ENCODE results near the gene IL15. TPM values are rescaled to one million over a fixed set of nuclear protein-coding genes. Genes with fewer than 3 reads are reported as not detected.
"Not testable (repeated sequence)": the region's sequence is repeated elsewhere in the genome, so short reads cannot be mapped to it uniquely, and the experiment has no call there.

Gene IL15
- 6.6 TPM for total RNA-seq

- peak; percentile 83 for DNase-seq (ENCODE audit: low spot score)
Observed at GRCh38 chr4:141636082-141636770, at the start of gene IL15. Gene IL15, plus strand, starts transcription at chr4:141636583. Its CDS starts 82,882 bp downstream, at chr4:141719465.

DNA sequence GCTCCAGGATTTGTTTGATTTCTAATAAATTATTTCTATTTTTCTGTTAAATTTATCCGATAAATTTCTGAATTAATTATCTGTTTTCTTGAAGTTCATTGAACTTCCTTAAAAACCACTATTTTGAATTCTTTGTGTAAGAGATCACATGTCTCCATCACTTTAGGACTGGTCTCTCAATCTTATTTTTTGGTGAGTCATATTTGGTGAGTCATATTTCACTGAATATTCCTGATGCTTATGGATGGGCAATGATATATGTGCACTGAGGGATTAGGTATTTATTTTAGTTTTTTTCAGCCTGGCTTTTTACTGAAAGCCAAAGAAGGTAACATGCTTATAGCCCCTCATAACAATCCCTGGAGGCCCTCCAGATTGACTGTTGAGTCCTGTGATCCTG lies 48.5 kb upstream of the IL15 start:
- no peak for DNase-seq (ENCODE audit: low spot score)

- DNase-seq (ENCODE audit: low spot score): no peak
Observed at GRCh38 chr4:141595531-141595930, 40.9 kb upstream of the IL15 start.

DNA sequence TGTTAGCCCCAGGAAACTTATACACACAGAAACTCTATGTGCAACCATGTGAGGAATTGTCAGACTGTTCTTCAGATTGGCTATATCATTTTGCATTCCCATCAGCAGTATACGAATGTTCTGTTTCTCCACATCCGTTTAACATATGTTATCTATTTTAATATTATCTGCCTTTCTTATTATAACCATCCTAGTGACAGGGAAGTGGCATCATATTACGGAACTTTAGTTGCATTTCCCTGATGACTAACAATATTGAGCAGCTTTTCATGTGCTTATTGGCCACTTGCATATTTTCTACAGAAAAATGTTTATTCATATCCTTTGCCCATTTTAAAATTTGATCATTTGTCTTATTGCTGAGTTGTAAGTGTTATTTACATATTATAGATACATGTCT lies 36.5 kb upstream of the IL15 start:
- DNase-seq (ENCODE audit: low spot score): no peak

GRCh38 chr4:141604683-141605082 lies 31.7 kb upstream of the IL15 start:
- DNase-seq (ENCODE audit: low spot score): not testable (repeated sequence)

DNA sequence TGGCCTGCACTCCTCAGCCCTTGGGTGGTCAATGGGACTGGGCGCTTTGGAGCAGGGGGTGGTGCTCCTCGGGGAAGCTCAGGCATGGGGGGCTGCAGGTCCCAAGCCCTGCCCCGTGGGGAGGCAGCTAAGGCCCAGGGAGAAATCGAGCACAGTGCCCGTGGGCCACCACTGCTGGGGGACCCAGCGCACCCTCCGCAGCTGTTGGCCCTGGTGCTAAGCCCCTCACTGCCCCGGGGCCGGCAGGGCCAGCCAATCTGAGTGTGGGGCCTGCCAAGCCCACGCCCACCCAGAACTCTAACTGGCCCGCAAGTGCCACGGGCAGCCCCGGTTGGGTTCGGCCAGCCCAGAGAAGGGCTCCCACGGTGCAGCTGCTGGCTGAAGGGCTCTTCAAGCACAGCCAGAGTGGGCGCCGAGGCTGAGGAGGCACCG lies 30.9 kb upstream of the IL15 start:
- DNase-seq (ENCODE audit: low spot score): no peak

DNA sequence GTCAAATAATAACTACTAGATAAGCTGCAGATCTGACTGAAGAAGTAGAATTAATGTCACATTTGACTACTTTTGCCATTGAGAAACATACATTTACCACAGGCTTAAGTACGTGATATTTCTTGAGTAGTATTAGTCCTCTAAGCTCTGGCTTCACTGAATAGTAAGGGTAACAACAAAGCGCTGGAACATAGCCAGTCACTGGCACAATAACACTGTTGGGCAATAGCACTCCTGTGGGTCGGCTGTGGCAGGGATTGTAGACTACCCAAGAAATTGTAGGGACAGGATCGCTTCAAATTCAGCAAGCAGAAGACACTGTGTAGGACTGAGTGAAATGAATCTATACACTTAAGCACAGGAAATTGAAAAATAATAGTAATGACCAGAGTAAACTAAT lies 27.1 kb upstream of the IL15 start:
- peak; percentile 51 for DNase-seq (ENCODE audit: low spot score)

DNA sequence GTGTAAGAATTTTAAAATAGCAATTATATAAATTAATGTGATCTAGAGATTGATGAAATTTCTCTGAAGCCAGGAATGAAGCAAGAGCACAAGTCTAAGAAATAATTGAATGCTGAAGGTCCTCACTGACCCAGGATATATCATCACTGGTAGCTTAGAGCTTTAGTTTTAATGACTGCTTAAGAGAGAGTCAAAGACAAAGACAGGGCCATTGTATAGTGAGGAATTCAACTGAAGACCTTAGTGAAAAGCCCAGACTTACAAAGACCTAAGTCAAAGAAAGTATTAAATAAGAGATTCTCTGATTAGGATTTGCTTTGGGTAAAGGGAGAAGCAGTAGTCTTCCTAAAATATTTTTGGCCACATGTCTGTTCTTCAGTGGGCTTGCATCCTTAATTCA lies 26.0 kb upstream of the IL15 start:
- no peak for DNase-seq (ENCODE audit: low spot score)

- no peak for DNase-seq (ENCODE audit: low spot score)
Observed at GRCh38 chr4:141614878-141615586, 21.4 kb upstream of the IL15 start.

- not testable (repeated sequence) for DNase-seq (ENCODE audit: low spot score)
Observed at GRCh38 chr4:141615587-141615918, 20.8 kb upstream of the IL15 start.

DNA sequence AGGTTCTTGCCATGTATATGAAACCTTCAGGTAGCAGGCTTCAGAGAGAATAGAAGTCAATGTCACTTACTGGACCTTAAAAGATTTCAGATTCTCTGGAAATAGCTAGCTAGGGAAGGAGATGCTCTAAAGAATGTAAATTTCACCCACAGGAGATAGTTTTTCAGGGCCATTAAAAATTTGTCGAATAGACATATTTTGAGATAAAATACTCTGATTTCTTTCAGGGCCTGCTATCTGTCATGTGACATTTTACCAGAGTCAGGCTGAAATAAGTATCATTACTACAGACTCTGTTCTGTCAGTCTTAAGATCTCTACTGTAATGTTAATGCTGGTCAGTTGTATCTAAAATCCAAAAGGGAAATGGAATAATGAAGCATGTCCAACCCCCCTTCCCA lies 15.7 kb upstream of the IL15 start:
- no peak for DNase-seq (ENCODE audit: low spot score)

GRCh38 chr4:141625023-141625422 lies 11.4 kb upstream of the IL15 start:
- no peak for DNase-seq (ENCODE audit: low spot score)

DNA sequence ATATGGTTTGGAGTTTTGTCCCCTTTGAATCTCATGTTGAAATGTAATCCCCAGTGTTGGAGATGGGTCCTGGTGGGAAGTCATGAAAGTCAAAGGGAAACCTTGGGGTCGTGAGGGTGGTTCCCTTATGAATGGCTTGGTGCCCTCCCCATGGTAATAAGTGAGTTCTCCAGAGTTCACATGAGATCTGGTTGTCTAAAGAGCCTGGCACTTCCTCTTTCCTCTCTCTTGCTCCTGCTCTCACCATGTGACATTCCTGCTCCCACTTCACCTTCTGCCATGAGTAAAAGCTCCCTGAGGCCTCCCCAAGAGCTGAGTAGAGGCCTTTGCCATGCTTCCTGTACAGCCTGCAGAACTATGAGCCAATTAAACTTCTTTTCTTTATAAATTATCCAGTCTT lies 5.5 kb upstream of the IL15 start:
- DNase-seq (ENCODE audit: low spot score): no peak

DNA sequence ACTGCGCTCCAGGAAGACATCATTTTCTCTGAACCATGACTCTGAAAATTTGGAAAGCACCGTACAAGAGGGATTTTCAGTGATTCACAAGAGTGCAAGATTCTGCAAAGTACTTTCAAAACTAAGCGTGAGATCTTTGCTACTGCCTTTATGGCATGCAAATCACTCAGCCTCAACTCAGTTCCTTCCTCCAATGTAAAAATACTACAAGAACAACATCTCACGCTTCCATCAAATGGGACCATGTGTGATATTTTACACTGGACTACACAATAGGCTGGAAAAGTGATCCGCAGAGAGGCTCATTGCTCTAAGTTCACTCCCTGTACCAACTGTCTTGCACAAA lies 674 bp upstream of the IL15 start:
- no peak for DNase-seq (ENCODE audit: low spot score)

- peak; percentile 40 for DNase-seq (ENCODE audit: low spot score)
Observed at GRCh38 chr4:141636771-141637460, 533 bp downstream of the IL15 start.

GRCh38 chr4:141637565-141637964 lies 1.2 kb downstream of the IL15 start:
- DNase-seq (ENCODE audit: low spot score): no peak

GRCh38 chr4:141638230-141638629 lies 1.8 kb downstream of the IL15 start:
- DNase-seq (ENCODE audit: low spot score): no peak

- DNase-seq (ENCODE audit: low spot score): no peak
Observed at GRCh38 chr4:141640696-141641095, 4.3 kb downstream of the IL15 start.

DNA sequence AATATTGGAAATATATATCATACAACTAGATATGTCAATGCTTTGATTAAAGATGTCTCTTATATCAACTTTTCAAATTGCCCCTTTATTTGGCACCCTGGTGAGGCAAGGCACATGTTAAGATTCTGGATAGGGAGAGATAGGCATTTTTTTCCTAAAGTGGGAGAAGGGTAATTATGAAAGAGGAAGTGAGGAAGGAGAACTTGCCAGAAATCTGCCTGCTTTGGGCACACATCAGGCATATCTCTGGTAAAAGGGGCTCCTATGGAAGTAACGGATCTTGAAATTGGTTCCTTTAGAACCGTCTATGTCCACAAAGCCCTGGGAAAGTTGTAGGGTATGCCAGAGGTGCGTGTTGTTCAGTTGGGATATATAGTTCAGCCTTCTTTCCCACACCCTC lies 5.7 kb downstream of the IL15 start:
- DNase-seq (ENCODE audit: low spot score): no peak

DNA sequence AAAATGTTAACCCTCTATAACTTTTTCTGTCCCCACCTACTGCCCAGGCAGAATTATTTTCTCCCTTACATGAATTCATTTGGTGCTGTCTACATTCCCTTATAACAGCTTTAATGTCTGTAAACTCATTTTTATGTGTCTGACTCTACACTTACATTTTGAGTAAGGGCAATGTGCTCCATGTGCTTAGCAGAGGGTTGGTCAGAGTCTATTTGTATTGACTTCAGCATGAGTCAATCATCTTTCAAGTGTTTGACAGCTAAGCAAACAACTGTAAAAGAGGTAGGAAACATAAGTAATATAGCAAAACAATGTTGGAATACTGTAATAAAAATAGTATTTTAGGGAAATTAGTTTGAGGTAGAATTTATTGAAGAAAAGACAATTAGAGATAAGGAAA lies 6.3 kb downstream of the IL15 start:
- DNase-seq (ENCODE audit: low spot score): no peak

DNA sequence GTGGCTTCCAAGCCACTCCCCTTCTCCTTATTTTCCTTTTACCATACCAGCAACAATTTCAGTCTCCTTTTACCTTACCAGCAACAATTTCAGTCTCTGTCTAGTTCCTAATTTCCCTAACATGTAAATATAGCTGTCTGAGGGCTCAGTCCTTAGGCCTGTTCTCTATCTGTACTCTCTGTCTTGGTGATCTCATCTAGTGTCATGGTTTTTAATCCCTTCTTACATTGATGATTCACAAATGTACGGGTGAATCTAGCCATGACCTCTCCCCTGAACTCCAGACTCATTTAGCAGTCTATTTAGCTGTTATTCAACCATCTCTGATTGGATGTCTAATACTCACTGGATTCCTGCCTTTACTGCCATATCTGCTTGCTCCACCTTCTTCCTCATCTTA lies 7.2 kb downstream of the IL15 start:
- no peak for DNase-seq (ENCODE audit: low spot score)

GRCh38 chr4:141645611-141646340 lies 9.4 kb downstream of the IL15 start:
- DNase-seq (ENCODE audit: low spot score): no peak

- no peak for DNase-seq (ENCODE audit: low spot score)
Observed at GRCh38 chr4:141646969-141647368, 10.6 kb downstream of the IL15 start.

Measured in mucosa of gallbladder (tissue), 1 donor.